Subcutaneous preadipocyte (primary cell): ENCODE measurements around the gene TSPAN1. TPM values are rescaled to one million over a fixed set of nuclear protein-coding genes. Genes with fewer than 3 reads are reported as not detected.

Experiments used
- small RNA-seq: library from RNA; depleted of rRNA; stranded (forward); fragments of <200 nt; gene quantifications from one replicate; pipeline ENCODE3, GENCODE V24; 2012
- total RNA-seq: library from RNA; depleted of rRNA; stranded (reverse); fragments of >200 nt; gene quantifications from 2 replicates; pipeline ENCODE4 v1.2.3, GENCODE V29; 2012

TSPAN1 gene
- total RNA-seq = 0.20 TPM in 1 of 2 replicates, not detected in the other

GRCh38 chr1:46174448-46175231, at the start of gene TSPAN1:
TSS of gene TSPAN1 (plus strand) at chr1:46175087. CDS start at chr1:46181108, 6,021 bp downstream.

GRCh38 chr1:46132529-46133180, 42.2 kb upstream of the TSPAN1 start, which contains the start of gene PIK3R3:
TSS of gene PIK3R3 (minus strand) at chr1:46132629. CDS start at chr1:46131952, 677 bp downstream.

GRCh38 chr1:46176211-46176865, 1.5 kb downstream of the TSPAN1 start, which contains the start of gene P3R3URF:
TSS of gene P3R3URF (minus strand) at chr1:46176488. CDS start at chr1:46176471, 17 bp downstream.

GRCh38 chr1:46197964-46198811, 23.3 kb downstream of the TSPAN1 start, which contains the start of gene POMGNT1:
TSS of gene POMGNT1 (minus strand) at chr1:46198434. CDS start at chr1:46197821, 613 bp downstream.

Small RNAs within 50 kb of the gene (small RNA-seq; reads per million reads assigned to genes)
- not detected for gene AL672043.1

Other genes starting within 250 kb of the TSPAN1 start
- 0.98 and 1.5 TPM in 2 replicates for gene PIK3R3, start 42.5 kb upstream of the TSPAN1 start, total RNA-seq
- gene P3R3URF, start 1.4 kb downstream of the TSPAN1 start, total RNA-seq = not detected in 2 replicates
- gene POMGNT1, start 23.3 kb downstream of the TSPAN1 start, total RNA-seq = 37.5 and 60.8 TPM in 2 replicates
- gene LURAP1, start 28.2 kb downstream of the TSPAN1 start, total RNA-seq = 2.9 and 3.9 TPM in 2 replicates
- gene RAD54L, start 72.7 kb downstream of the TSPAN1 start, total RNA-seq = 4.0 and 7.2 TPM in 2 replicates
- gene LRRC41, start 128.5 kb downstream of the TSPAN1 start, total RNA-seq = 93.3 and 110 TPM in 2 replicates
- 245 and 321 TPM in 2 replicates for gene UQCRH, start 128.6 kb downstream of the TSPAN1 start, total RNA-seq
- gene NSUN4, start 165.7 kb downstream of the TSPAN1 start, total RNA-seq = 16.5 and 20.3 TPM in 2 replicates
- gene FAAH, start 219.2 kb downstream of the TSPAN1 start, total RNA-seq = 0.59 and 1.5 TPM in 2 replicates